22Rv1 (cell line): ENCODE measurements around the gene CRELD2.

Experiments
- CTCF ChIP-seq: fragments of 450-650 bp; IDR thresholded peaks from 2 replicates; pipeline ENCODE4 v1.5.1; 2017; ENCODE audit warnings: mild to moderate bottlenecking
- ZFX ChIP-seq: fragments of 450-650 bp; IDR thresholded peaks from 2 replicates; pipeline ENCODE4 v1.6.1; 2017; ENCODE audit warnings: antibody characterized with exemption, borderline replicate concordance

DNA sequence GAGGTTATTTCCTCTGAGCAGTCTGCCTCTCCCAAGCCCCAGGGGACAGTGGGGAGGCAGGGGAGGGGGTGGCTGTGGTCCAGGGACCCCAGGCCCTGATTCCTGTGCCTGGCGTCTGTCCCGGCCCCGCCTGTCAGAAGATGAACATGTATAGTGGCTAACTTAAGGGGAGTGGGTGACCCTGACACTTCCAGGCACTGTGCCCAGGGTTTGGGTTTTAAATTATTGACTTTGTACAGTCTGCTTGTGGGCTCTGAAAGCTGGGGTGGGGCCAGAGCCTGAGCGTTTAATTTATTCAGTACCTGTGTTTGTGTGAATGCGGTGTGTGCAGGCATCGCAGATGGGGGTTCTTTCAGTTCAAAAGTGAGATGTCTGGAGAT lies 45.2 kb downstream of the CRELD2 start:
- TF ChIP-seq CTCF: no peak
- TF ChIP-seq ZFX: no peak
